Measurements from ENCODE around the gene SRP19.
"Not testable (repeated sequence)": the region's sequence is repeated elsewhere in the genome, so short reads cannot be mapped to it uniquely, and the experiment has no call there.

SRP19 gene

DNA sequence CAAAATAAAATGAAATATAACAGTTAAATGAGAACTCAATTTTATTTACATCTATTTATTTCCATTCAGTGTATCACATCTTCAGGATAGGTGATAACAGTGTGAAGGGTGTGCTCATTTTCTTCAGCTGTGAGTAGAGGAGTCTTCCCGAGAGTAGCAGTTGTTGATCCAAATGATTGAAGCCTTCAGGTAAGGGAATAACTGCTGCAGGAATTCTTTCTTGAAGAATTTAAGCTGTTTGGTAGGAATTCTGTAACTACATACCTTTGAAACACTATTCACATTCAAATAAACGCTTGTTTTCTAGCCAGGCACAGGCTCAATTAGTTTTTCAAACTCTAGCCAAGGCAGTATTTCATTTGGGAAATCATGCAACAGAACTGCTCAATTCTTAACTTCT, 15.3 kb downstream of the SRP19 start:
- no peak for DNase-seq

DNA sequence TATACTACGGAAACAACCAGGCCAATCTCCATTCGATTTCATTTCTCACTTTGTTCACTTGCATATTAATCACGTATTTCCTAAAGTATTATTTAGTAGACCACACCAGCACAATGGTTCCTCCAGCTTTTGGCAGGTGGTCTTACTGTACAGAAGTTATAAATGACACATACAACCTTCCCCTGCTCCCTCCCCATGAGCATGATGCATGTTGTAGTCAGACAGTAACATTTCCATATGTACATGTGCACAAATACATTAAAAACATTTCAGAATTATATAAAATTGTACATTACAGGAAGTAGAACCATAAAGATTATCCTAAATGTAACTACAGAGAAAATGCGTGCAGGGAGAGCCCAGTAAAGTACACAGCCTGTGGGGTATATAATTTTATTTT, 17.0 kb downstream of the SRP19 start:
- no peak for DNase-seq

- DNase-seq = peak; percentile 48 to 52
These were observed 17.7 kb downstream of the SRP19 start for GRCh38 chr5:112878760-112879159.

DNA sequence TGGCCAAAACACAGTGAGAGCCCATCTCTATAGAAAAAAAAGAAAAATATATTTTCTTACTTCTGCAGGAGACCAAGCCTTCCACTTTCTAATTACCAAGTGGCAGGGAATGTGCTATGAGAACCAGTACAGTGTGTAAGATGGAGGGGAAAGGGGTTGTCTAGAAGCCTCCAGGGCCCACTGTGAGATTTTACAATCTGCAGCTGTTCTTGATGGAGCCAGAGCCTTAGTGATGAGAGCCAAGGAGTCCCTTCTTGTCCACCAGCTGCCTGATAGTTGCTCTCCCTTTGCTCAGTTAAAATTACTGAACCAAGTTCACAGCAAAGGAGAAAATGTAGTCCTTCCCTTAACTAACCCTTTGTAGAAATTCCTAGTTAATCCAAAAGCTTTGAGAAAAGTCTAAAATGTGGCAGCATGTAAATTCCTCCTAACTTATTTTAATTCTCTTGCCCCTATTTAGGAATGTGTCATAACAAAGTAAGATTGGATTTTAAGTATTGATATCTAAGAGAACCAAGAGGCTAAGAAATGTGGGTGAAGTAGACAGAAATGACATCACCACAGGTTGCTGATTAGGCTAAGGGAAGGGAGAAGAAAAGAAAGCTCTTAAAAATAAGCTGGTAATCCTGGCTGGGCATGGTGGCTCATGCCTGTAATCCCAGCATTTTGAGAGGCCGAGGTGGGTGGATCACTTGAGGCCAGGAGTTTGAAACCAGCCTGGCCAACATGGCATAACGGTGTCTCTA, 19.3 kb downstream of the SRP19 start:
- no peak for DNase-seq

DNA sequence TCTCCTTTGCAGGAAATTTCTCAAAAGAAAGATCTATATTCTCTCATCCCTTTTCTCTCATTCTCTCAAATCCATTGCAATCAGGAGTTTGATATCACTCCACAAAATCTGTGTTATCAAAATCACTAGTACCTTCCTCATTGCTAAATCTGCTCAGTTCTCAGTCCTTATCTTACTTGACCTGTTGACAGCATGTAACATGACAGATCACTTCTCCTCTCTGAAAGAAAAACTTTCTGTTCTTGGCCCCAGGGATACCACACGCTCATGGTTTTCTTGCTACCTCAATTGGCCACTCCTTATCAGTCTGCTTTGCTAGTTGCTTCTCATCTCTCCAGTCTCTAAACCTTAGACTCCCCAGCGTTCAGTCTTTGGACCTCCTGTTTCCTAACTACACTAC, 22.1 kb downstream of the SRP19 start:
- no peak for DNase-seq

- no peak for DNase-seq
These were observed 23.9 kb downstream of the SRP19 start for GRCh38 chr5:112885001-112885400.

GRCh38 chr5:112886975-112887374, 25.9 kb downstream of the SRP19 start:
- DNase-seq = no peak

GRCh38 chr5:112892066-112892465, 31.0 kb downstream of the SRP19 start:
- not testable (repeated sequence) for DNase-seq

GRCh38 chr5:112892776-112893175, 31.7 kb downstream of the SRP19 start:
- DNase-seq = no peak

DNA sequence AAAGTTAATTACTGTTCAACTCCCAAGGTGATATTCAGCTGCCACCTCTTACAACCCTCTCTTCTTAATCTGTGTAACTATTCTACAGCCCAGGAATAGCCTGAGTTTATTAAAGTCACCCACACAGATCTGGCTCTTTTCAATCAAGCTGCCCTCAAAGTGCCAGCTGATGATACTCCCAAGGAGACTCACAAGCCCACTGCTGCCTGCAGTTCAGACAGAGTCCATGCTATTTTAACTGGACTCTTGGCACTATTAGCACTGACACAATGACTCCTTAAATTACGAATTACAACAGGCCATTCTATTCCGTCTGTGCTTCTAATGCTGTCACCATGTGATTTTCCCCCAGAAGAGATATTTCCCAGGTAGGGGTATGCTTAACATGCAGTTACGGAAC, 34.6 kb downstream of the SRP19 start:
- DNase-seq = no peak

DNA sequence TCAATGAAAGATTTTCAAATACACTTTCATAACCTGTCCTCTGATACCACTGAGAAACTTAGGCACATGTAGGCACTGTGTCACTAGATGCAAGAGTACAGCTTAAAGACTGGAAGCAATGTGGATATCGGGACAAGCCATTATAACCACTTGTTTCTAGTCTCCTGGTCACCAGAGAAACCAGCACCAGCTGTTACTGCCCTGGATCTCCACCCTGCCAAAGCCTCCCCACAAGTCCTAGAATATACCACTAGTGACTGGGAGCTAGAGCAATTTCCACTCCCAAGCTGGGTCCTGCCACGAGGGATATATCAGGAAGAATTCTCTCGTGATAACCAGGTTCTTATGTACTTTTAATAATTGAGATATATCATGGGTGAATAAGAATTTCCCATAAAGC, 41.5 kb downstream of the SRP19 start:
- DNase-seq = no peak

- DNase-seq = not testable (repeated sequence)
These were observed 43.9 kb downstream of the SRP19 start for GRCh38 chr5:112904996-112905395.

DNA sequence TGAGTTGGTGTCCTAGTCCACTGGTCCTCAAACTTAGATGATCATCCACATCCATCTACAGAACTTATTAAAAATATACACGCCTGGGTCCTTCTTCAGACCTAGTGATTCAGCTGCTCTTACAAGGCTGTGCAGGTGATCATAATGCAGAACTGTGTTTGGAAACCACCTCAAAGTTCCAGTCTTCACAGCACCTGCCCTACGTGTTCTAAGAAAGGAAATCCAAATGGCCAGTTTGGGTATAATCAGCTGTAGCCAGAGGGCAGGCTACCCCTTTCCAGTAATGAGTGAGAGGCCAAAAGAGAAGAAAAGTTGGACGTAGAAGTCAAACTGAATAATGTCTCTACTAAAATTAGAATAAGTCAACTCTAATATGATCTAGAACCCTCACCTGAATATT, 45.5 kb downstream of the SRP19 start:
- DNase-seq = no peak

GRCh38 chr5:112907166-112907631, 46.1 kb downstream of the SRP19 start:
- DNase-seq = no peak

DNA sequence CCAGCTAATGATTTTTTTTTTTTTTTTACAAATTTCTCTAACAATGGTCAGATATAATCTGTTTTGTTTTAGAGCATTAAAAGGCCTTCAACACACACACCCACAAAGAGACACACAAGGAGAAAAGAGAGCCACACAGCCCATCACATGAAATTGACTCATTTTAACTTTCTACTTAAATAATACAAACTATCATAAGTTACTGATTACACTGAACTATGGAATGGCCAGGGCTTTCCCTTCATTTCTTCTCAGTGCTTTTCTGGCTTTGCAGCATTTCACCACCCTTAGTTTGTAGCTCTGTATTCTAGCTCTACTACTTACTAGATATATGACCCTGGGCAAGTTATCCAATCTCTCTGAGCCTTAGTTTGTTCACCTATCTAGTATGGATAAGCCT, 47.8 kb downstream of the SRP19 start:
- DNase-seq = no peak

GRCh38 chr5:112910529-112910928, 49.4 kb downstream of the SRP19 start:
- DNase-seq = no peak

- no peak for DNase-seq
These were observed 53.5 kb downstream of the SRP19 start for GRCh38 chr5:112914584-112914983.

DNA sequence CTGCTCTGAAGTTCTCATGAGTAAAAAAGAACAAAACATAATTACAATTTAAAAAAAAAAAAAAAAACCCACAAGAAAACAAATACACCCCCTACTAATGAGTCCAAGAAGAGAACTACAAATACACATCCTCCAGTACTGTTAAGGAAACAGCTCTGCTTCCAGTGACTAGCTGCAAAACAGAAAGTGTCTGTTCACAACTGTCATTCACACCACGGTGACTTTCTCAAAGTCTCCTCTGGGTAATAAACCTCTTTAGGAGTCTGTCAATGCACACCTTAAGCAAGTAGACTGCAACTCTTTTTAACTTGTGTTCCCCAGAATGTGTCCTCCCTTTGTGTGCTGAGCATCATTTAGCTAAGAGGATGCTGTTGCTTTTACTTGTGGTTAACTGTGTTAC, 54.7 kb downstream of the SRP19 start:
- no peak for DNase-seq

- DNase-seq = peak in 1 of 2 experiments; percentile 44
These were observed 56.4 kb downstream of the SRP19 start for GRCh38 chr5:112917453-112917995.

GRCh38 chr5:112918136-112918535, 57.0 kb downstream of the SRP19 start:
- DNase-seq = no peak

- DNase-seq = no peak
These were observed 57.6 kb downstream of the SRP19 start for GRCh38 chr5:112918679-112919078.
